Cardiac septum (tissue), 1 donor: Measurements from ENCODE around the gene ZNF692. TPM values are rescaled to one million over a fixed set of nuclear protein-coding genes. Genes with fewer than 3 reads are reported as not detected.
A peak's percentile ranks its signal among the peaks of the same experiment; 100 is the strongest.
"Not testable (repeated sequence)": the region's sequence is repeated elsewhere in the genome, so short reads cannot be mapped to it uniquely, and the experiment has no call there.

ENCODE experiments used
- DNase-seq: peaks from one replicate; pipeline ENCODE4 v3.0.0-alpha.2; 2020; ENCODE audit warnings: low spot score
- intact Hi-C: fragments of 100-400 bp; cut with DNase I; formaldehyde crosslinking; loops from one replicate; pipeline ENCODE4 v1.14.0; 2022
- total RNA-seq: library from RNA; stranded (reverse); fragmentation: NEBNext Ultra II Directional; extraction: Animal tissue kit (Norgen Biotek cat#: 25700); gene quantifications from one replicate; pipeline ENCODE4 v1.2.1, GENCODE V29; 2021
- donor health status: DM: no; HTN: no; CAD: no.

Gene ZNF692
- total RNA-seq, 1 donor from 2014 or later: 18.1 TPM

- intact Hi-C loops: no loop called here
- DNase-seq: no peak
Observed at GRCh38 chr1:248837045-248837780, 21.7 kb downstream of the ZNF692 start.

GRCh38 chr1:248834343-248834940, 24.4 kb downstream of the ZNF692 start:
- intact Hi-C loops: loop anchor here (2.0 kb wide), 1 partner anchor 40 kb away; no protein-coding TSS in a partner anchor
- DNase-seq: peak; percentile 59

- intact Hi-C loops: no loop called here
- DNase-seq: no peak
Observed at GRCh38 chr1:248831842-248832241, 27.0 kb downstream of the ZNF692 start.

- DNase-seq, intact Hi-C loops: not testable (repeated sequence)
Observed at GRCh38 chr1:248830718-248831017, 28.2 kb downstream of the ZNF692 start.

DNA sequence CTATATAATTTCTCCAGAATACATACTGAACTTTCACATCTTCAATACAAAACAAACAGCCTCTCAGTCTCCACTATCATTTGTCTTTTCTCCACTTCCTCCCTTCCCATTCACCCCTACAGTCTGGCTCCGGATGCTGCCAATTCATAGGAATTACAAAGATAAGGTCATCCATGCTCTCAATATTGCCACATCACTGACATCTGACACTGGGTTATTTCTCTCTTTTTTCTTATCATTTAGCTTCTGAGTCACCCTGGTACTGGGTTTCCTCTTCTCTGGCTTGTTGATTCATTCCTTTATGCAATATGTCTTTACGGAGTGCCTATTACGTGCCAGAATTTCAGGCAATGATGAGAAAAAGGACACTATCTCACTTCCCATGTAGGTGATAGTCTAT, 30.0 kb downstream of the ZNF692 start:
- DNase-seq: no peak
- intact Hi-C loops: no loop called here

DNA sequence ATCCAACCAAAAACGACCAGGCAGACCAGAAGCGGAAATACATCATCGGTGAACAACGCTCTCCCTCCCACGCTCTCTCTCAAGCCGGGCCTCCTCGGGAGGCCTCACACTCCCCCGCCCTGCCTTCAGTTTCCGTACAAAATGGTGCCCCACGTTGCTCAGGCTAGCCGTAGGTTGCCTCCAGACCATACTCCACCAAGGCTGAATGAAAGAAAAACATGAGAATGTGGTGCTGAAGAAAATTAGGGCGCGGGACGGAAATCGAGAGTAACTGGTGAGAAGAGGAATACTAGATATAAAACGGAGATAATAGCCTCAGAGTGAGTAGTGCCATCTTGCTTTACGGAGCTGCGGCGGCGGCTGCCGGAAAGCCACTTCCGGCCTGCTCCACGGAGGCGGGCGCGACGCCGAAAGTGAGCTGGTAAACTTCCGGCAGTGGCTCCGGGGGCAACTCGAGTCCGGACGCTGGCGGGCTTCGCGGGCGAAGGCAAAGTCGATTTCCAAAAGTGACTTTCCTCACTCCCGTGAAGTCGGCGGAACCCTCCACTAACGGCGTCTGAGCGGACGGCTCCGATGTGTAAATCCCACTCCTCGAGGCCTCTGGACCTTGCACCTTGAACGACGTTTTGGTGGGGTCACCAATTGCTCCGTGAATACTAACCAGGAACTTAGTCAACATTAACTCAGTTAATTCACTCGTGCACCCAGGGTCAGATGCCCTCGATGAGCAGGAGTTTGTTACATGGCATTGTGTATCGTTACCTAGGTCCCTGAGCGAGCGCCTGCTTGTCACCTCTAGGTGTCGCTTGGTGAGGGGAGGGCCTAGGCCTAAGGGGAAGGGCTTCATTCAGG, 32.8 kb downstream of the ZNF692 start, which contains the start of gene SH3BP5L:
Gene SH3BP5L (minus strand): TSS at position 7 of the 852 bp plus-strand sequence. CDS start 980 bp downstream, outside the sequence.
- DNase-seq: peak; percentile 96
- intact Hi-C loops: loop anchor here (1.0 kb wide), 2 partner anchors 12 to 33 kb away; partner anchors contain the start of genes ZNF672 and ZNF692

- DNase-seq: no peak
- intact Hi-C loops: no loop called here
Observed at GRCh38 chr1:248825573-248825908, 33.3 kb downstream of the ZNF692 start.

DNA sequence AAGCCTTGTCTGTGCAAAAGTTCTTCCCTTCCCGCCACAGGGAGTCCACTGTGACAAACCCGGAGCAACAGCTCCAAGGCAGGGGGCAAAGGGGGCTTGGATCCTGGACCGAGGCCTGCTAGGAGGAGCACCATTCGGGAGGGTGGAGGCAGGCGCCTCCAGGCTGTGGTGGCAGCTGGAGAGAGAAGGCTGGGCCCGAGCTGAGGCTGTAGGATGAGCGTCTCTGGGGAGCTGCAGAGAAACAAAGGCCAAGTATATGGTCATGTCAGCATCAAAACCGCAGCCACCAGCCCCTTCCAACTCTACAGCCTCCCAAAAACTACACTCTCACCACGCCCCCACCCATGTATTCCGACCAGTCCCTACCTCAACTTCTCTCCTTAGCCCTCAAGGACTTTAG, 33.7 kb downstream of the ZNF692 start:
- peak; percentile 58 for DNase-seq
- intact Hi-C loops: no loop called here

DNA sequence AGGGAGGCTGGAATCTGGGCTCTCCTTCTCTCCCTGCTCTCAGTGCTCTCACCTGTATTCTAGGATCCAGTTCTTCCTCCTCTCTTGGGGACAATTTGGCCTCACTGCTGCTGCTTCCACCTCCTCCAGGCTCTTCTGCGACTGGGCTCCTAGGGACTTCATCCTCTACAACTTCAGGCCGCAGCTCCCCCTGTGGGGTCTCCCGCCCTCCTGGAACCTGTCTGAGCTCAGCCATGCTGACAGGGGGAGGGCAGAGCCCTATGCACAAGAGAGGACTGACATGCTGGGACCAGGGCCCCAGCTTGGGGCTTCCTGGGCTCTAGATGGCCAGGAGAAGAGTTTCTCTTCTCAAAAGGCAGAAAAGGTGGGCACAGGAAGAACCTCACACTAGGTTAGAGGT, 34.2 kb downstream of the ZNF692 start:
- intact Hi-C loops: no loop called here

GRCh38 chr1:248824301-248824700, 34.6 kb downstream of the ZNF692 start:
- intact Hi-C loops: no loop called here
- DNase-seq: peak; percentile 47

More for the DNA sequence above, 34.2 kb downstream of the ZNF692 start:
- DNase-seq: no peak

DNA sequence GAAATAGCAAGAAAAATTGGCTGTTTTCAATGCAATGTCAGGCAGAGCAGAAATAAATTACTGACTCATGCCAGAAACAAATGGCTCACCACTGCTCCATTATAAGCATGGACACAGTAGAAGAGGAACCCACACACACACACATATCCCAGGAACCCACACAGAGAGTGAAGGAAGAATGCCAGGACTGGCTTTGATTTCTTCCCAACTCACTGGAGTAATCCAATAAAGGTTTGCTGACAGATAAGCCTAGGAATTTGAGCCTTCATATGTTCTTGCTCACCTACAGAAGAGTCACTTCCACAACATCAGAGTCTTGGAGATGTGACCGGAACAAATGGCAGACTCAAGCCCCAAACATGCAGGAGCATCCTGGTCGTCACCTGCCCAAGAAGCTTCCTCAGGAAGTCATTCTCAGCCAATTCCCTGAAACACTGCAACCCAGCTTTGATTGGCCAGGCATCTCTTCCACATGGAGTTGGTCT, 35.3 kb downstream of the ZNF692 start:
- DNase-seq: no peak
- intact Hi-C loops: no loop called here

DNA sequence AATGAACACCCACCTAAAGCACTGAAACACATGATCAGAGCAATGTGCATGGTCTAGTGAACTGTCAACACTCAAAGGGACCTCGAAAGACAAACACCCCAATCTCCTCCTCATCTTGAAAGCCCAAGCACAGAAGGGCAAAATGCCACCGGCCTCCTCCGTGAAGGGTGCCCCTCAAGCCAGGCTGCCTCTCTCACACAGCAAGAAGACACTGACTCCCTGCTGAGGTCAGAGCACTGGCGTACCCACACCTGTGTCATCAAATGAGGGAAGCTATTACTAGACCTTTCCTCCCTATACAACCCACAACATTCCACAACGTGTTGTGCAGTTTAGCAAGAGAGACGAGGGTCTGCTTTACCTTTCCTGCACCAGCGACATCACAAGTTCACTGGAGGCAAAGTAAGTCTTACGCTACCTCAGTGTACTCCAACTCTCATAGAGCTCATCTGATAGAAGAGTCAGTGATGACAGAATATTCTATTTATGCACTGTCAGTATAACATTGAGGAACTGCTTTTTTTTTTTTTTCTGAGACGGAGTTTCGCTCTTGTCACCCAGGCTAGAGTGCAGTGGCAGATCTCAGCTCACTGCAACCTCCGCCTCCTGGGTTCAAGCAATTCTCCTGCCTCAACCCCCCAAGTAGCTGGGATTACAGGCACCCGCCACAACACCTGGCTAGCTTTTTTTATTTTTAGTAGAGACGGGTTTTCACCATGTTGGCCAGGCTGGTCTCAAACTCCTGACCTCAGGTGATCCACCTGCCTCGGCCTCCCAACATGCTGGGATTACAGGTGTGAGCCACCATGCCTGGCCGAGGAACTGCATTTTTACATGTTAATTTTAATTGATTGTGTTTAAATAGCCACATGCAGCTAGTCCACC, 36.5 kb downstream of the ZNF692 start:
- DNase-seq: peak; percentile 67
- intact Hi-C loops: no loop called here

DNA sequence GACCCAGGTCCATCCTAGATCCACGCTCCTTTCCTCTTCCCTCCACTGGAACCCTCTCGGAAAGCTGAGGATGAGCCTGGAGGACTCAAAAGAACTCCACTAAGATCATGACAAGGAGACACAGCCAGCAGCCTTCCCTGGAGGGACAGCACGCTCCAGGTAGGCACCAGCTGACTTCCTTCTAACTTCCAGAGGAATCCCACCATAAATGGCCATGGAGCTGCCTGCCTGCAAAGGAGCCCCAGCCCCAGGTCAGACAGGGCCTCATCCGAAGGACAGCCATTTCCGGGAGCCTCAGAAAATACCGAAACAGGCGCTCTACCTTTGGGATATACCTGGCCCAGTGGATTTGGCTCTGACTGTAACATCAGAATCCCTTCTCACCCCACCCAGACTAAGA, 37.2 kb downstream of the ZNF692 start:
- intact Hi-C loops: no loop called here

GRCh38 chr1:248821101-248821500, 37.8 kb downstream of the ZNF692 start:
- DNase-seq: peak; percentile 72
- intact Hi-C loops: no loop called here

More for the DNA sequence above, 37.2 kb downstream of the ZNF692 start:
- peak; percentile 71 for DNase-seq

DNA sequence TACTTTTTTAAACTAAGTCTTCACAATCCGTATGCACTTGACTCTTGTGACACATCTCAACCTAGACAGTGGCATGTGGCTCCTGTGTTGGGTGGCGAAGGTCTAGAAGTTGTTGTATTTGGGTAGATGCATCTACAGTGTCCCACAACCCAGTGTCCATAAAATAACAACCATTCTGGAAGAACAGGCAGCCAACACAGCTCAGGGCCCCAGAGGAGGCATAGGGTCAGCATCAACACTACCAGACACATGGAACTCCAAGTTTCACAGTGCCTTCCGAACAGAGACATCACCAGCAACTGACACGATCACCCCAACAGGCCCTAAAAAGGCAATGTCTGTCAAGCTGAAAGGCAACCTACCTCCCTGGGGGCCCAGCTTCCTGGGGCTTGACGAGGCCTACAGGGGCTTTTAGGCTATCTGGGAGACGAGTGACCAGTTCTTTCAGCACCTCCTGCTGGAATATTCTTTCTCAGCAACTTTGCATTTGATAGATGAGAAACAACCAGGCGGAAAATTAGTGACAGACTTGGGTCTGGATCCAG, 38.8 kb downstream of the ZNF692 start:
- intact Hi-C loops: no loop called here
- DNase-seq: no peak

- peak; percentile 83 for DNase-seq
- intact Hi-C loops: no loop called here
Observed at GRCh38 chr1:248818505-248819374, 40.1 kb downstream of the ZNF692 start.

DNA sequence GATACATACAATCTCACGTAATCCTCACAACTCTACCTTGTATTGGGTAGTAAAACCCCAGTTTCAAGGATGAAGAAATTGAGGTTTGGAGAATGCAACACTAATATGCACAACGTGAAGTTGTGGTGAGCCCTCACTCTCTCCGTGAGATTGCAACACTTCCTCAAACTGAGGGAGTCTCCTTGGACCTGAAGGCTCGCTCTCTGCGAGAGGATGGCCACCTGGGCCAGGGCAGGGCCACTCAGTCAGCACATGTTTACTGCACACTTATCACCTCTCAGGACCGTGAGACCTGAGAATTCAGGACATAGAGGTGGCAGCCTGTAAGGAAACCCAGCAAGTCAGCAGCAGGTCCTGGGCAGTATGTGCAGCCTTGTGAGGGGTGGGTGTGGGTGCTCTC, 41.8 kb downstream of the ZNF692 start:
- intact Hi-C loops: no loop called here
- peak; percentile 86 for DNase-seq
